Inferior parietal cortex (tissue), 1 donor: ENCODE data around the gene PDILT.
"Not testable (repeated sequence)": the region's sequence is repeated elsewhere in the genome, so short reads cannot be mapped to it uniquely, and the experiment has no call there.

ENCODE experiments used
- DNase-seq: peaks from one replicate; pipeline ENCODE4 v3.0.0-alpha.2; 2016; ENCODE audit errors: extremely low spot score

Gene PDILT, protein sequence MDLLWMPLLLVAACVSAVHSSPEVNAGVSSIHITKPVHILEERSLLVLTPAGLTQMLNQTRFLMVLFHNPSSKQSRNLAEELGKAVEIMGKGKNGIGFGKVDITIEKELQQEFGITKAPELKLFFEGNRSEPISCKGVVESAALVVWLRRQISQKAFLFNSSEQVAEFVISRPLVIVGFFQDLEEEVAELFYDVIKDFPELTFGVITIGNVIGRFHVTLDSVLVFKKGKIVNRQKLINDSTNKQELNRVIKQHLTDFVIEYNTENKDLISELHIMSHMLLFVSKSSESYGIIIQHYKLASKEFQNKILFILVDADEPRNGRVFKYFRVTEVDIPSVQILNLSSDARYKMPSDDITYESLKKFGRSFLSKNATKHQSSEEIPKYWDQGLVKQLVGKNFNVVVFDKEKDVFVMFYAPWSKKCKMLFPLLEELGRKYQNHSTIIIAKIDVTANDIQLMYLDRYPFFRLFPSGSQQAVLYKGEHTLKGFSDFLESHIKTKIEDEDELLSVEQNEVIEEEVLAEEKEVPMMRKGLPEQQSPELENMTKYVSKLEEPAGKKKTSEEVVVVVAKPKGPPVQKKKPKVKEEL

DNA sequence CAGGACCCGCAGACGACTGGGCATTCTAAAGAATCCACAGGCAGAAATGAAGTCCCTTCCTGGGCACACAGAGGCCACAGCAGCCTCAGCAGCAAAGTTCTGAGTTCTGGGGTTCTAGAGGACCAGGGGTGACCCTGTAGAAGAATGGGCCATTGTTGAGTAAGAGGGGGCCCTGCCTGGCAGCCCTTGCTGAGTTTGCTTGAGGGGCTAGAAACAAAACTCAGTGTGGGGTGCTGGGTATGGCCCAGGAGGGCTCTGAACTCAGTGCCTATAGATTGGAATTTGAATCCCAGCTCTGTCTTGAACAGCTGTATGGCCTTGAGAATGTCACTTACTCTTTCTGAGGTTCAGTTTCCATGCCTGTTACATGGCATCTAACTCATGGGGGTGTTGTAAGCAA, at the start of gene PDILT:
TSS of gene PDILT (minus strand) at position 101 of the 400 bp plus-strand sequence. CDS start 5,437 bp downstream, outside the sequence.
- no peak for DNase-seq

- DNase-seq = not testable (repeated sequence)
These were observed 49.1 kb upstream of the PDILT start for GRCh38 chr16:20453633-20454032.

DNA sequence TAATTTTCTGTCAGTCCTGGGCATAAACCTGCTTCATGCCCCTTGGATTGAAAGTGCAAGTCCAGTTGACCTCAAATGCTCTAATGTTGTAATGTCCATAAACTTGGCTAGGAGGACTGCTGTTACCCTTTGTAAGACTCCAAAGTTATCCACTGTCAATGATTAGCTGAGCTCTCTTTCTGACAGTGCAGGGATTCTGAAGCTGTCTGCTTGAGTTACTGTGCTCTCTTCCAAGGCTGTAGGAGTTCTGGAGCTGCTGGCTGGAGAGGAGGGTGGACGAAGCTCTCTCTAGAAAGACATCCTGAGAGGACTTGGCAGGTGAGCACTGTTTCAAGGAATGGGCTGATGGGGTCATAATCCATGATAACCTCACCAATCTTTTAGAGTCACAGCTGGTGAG, 46.8 kb upstream of the PDILT start, which contains the start of gene ACSM2A:
TSS of gene ACSM2A (plus strand) at position 158 of the 400 bp plus-strand sequence. CDS start 8,594 bp downstream, outside the sequence.
- not testable (repeated sequence) for DNase-seq

- DNase-seq = not testable (repeated sequence)
These were observed 42.3 kb upstream of the PDILT start for GRCh38 chr16:20446652-20447393.

- DNase-seq = not testable (repeated sequence)
These were observed 37.3 kb upstream of the PDILT start for GRCh38 chr16:20441859-20442258.

DNA sequence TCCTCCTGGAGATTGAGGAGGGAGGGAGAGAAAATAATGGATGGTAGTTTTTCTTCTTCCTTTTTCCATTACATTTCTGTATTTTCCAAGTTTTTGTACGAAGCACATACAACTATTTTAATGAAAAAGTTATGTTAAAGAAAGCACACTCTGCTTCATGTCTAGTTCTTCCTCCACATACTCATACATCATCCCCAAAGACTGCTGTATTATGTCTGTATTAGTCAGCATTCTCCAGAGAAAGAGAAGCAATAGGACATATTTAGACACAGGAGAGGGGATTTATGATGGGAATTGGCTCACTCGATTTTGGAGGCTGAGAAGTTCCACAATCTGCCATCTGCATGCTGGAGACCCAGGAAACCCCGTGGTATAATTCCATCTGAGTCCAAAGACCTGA, 36.7 kb upstream of the PDILT start:
- no peak for DNase-seq

DNA sequence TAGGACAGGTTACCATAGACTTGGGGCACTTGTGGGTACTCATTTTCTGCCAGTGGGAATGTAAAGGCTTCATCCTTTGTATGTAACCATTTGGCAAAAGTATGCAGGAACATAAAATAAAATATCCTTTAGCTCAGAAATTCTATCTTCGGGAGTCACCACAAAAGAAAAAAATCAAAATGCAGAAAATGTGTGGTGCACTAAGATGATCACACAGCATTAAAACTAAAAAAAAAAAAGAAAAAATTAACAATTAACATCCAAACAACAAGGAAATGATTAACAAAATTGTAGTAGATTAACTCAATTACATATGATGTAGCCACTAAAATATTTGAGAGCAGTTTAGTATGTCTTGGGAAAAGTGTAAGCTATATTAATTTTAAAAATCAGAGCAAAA, 36.2 kb upstream of the PDILT start:
- DNase-seq = not testable (repeated sequence)

GRCh38 chr16:20439820-20440231, 35.3 kb upstream of the PDILT start:
- not testable (repeated sequence) for DNase-seq

- DNase-seq = not testable (repeated sequence)
These were observed 34.4 kb upstream of the PDILT start for GRCh38 chr16:20438950-20439349.

GRCh38 chr16:20430948-20431347, 26.4 kb upstream of the PDILT start:
- no peak for DNase-seq

DNA sequence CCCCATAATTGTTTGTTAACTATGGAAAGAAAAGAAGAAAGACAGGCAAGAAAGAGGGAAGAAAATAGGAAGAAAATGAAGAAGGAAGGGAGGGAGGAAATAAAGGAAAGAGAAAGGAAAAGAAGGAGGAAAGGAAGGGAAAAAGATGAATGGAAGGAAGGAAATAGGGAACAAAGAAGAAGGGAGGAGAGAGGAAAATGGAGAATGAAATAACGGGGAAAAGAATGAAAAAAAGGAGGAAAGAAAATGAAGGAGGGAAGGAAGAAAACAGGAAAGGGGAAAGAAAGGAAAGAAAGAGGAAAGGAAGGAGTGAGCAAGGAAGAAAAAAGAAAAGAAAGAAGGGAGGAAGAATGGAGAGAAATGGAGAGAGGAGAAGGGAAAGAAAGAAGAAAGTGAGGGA, 25.9 kb upstream of the PDILT start:
- DNase-seq = not testable (repeated sequence)

DNA sequence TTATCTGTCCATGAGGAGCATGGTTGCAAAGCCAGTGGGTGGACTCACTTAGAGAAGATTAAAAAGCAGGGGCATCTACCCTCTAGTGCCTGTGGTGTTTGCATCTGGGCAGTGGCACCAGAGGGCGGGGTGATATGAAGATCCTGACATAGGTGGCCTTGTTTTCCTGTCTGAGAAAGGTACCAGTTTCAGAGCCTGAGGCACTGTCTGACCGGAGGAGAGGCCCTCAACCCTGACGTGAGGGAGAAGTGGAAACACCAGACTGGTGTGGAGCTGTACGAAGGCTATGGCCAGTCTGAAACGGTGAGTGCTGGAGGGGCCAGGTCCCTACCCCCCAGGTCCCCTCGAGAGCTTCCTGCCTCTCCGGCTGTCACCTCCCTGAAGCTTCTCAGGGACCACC, 25.0 kb upstream of the PDILT start:
- not testable (repeated sequence) for DNase-seq

GRCh38 chr16:20427401-20427797, 22.9 kb upstream of the PDILT start:
- not testable (repeated sequence) for DNase-seq

DNA sequence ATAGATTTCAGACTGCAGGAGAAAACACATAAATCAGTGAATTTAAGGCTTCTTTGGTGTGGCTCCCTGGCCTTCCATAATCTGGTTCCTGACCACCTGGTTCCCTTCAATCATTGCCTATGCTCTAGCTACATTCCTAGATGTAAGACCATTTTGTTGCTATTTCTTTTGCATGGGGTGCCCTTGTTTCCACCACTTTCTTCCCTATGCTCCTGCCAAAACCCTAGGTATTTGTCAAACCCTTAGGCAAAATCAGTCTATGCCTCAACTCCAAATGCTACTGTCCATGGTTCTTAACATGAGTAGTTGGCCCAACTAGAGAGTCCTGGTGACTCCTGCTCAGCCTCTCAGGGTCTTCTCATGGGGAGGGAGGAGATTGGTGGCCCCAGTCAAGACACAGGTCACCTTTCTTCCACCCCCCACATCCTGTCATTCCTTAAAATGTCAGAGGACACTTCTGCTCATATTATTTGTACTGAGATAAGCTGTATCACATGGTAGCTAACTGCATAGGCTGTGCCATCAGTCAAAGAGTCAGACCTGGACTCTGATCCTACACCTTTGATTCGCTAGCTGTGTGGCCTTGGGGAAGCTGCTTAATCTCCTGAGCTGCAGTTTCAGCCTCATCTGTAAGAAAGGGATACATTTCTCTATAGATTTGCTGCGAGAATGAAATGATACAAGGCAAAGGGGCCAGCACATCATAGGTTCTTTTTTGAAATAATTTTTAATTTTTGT, 19.8 kb upstream of the PDILT start:
- no peak for DNase-seq

- not testable (repeated sequence) for DNase-seq
These were observed 19.2 kb upstream of the PDILT start for GRCh38 chr16:20423772-20424128.

DNA sequence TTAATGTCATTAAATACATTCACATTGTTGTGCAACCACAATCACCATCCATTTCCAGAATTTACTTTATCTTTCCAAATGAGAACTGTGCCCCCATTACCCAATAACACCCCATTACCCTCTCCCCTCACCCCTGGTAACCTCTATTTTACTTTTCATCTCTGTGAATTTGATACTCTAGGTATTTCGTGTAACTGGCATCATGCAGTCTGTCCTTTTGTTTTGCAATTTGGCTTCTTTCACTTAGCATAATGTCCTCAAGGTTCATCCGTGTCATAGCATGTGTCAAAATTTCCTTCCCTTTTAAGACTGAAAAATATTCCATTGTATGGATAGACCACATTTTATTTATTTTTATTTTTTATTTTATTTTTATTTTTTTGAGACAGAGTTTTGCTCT, 17.2 kb upstream of the PDILT start:
- DNase-seq = not testable (repeated sequence)

DNA sequence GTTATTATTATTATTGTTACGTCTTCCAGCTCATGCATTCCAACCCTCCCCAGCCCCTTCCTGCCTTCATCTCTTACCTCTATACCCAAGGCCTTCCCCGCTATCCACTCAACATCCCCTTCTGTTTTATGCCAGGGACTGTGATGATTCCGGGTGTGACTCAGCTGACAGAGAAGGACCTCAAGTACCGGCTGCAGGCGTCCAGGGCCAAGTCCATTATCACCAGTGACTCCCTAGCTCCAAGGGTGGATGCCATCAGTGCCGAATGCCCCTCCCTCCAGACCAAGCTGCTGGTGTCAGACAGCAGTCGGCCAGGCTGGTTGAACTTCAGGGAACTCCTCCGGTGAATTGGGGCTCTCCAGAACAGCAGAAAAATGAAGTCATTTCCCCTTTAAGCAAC, 14.6 kb upstream of the PDILT start:
- DNase-seq = not testable (repeated sequence)

GRCh38 chr16:20415541-20415940, 11.0 kb upstream of the PDILT start:
- no peak for DNase-seq

DNA sequence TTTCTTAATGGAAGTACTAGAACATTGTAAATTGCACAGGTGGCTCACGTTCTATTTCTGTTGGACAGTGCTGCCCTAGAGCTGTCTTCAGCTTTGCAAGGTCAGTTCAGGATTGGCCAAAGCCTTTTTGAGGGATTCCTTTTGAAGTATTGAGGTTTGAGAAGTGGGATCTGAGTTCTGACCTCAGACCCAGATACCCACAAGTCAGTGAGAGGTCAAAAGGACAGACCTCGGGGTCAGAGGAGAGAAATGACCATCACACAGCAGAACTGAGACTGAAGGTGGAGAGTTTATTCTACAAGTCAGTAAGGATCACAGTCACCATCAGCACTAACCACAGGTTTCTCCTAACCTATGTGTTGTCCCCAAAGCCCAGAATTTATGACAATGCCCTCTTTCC, 6.5 kb upstream of the PDILT start:
- no peak for DNase-seq

DNA sequence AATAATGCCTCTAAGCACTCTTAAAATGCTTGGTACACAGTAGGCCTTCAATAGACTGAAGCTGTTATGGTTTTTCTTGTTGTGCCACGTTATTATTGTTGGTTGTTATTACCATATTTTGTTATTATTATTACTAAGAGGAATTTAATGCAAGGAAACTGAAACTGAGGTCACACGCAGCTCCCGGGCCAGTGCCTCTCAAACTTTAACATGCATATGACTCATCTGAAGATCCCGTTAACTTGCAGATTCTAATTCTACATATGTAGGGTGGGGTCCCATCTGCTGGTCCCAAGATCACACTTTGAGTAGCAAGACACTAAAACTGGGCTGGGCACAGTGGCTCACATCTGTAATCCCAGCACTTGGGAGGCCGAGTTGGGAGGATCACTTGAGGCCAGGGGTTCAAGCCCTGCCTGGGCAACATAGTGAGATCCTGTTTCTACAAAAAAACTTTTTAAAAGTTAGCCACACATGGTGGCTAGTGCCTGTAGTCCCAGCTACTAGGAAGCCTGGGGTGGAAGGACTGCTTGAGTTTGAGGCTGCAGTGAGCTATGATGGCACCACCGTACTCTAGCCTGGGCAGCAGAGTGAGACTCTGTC, 5.7 kb upstream of the PDILT start:
- DNase-seq = no peak

- DNase-seq = peak; percentile 12
These were observed 5.0 kb upstream of the PDILT start, which contains the start of gene ACSM5 for GRCh38 chr16:20409398-20410120. TSS of gene ACSM5 (plus strand) at chr16:20409534. CDS start at chr16:20411485, 1,951 bp downstream.
